Endodermal cell (in vitro differentiated cells): ENCODE results near the gene SRPX2. TPM values are rescaled to one million over a fixed set of nuclear protein-coding genes. Genes with fewer than 3 reads are reported as not detected.

Source experiments
- DNase-seq: peaks from one replicate; pipeline ENCODE4 v3.0.0-alpha.2; 2017
- H3K27ac ChIP-seq: 2 replicates; pipeline ENCODE4 v1.5.1; 2013; ENCODE audit warnings: mild to moderate bottlenecking, low read depth, low read length, moderate library complexity
- H3K27me3 ChIP-seq: 2 replicates; pipeline ENCODE4 v1.6.1; 2013; ENCODE audit warnings: mild to moderate bottlenecking, low read length, moderate library complexity; ENCODE audit not compliant: insufficient read depth, control insufficient read depth, poor library complexity, severe bottlenecking
- H3K36me3 ChIP-seq: 2 replicates; pipeline ENCODE4 v1.7.0; 2013; ENCODE audit warnings: mild to moderate bottlenecking, low read length, moderate library complexity; ENCODE audit not compliant: control insufficient read depth, insufficient read depth
- H3K4me1 ChIP-seq: one replicate; pipeline ENCODE4 v1.7.0; 2013; ENCODE audit warnings: low read length; ENCODE audit not compliant: control insufficient read depth, insufficient read depth
- H3K4me3 ChIP-seq: 2 replicates; pipeline ENCODE4 v1.5.1; 2013; ENCODE audit warnings: mild to moderate bottlenecking, low read length, moderate library complexity
- H3K9ac ChIP-seq: 2 replicates; pipeline ENCODE4 v1.6.1; 2013; ENCODE audit warnings: mild to moderate bottlenecking, low read length, moderate library complexity; ENCODE audit not compliant: poor library complexity, severe bottlenecking; ENCODE audit errors: extremely low read depth
- H3K9me3 ChIP-seq: 2 replicates; pipeline ENCODE4 v1.6.1; 2013; ENCODE audit warnings: mild to moderate bottlenecking, low read length, moderate library complexity; ENCODE audit not compliant: control insufficient read depth
- H3K27ac Mint-ChIP-seq: 2 replicates; pipeline ENCODE4 v1.8.0; 2020; ENCODE audit warnings: mixed read lengths
- H3K27me3 Mint-ChIP-seq: 2 replicates; pipeline ENCODE4 v1.8.0; 2021; ENCODE audit warnings: mild to moderate bottlenecking, mixed read lengths; ENCODE audit not compliant: insufficient read depth
- H3K36me3 Mint-ChIP-seq: 2 replicates; pipeline ENCODE4 v1.8.0; 2020; ENCODE audit warnings: low read depth, mixed read lengths
- H3K4me1 Mint-ChIP-seq: 2 replicates; pipeline ENCODE4 v1.8.0; 2020; ENCODE audit warnings: mixed read lengths
- H3K4me3 Mint-ChIP-seq: 2 replicates; pipeline ENCODE4 v1.8.0; 2020; ENCODE audit warnings: mild to moderate bottlenecking, moderate library complexity, mixed read lengths
- H3K9me3 Mint-ChIP-seq: 2 replicates; pipeline ENCODE4 v1.8.0; 2020; ENCODE audit warnings: mild to moderate bottlenecking, mixed read lengths
- WGBS, 2 experiments: methylation state at CpG; one replicate each; pipeline versions ENCODE4 v1.1.5 to v1.1.7; 2013; ENCODE audit warnings: missing lambda C conversion rate in 2 of 2, mixed read lengths in 1 of 2; ENCODE audit not compliant: insufficient coverage in 1 of 2, insufficient read length in 1 of 2; 5-methylcytosine and 5-hydroxymethylcytosine counted together
- total RNA-seq, 2 donors: library from RNA; stranded (reverse); fragmentation: NEBNext Ultra II Directional in 1 of 2; extraction: Animal tissue kit (Norgen Biotek cat#: 25700) in 1 of 2; gene quantifications; 2 replicates in 1 of 2; 3 replicates in 1 of 2; pipeline ENCODE4 v1.2.1, GENCODE V29; 2021
- TF ChIP-seq, protein P1 (sequence below): fragments of 200-600 bp; sonication (generic); conservative IDR thresholded peaks from 2 replicates; pipeline ENCODE4 v1.5.0; 2021; ENCODE audit warnings: antibody characterized with exemption, mild to moderate bottlenecking

Gene SRPX2
- total RNA-seq, 2 donors from 2014 or later: 0.44 TPM; not detected in 1

- Histone ChIP-seq H3K27ac (peak overlapping the region; percentile 89), H3K9ac (peak overlapping the region; percentile 92), H3K9me3 (no peaks in the 10 kb centered on the region), H3K36me3 (peaks cover 19% of the 10 kb centered on the region), H3K4me3 (peak overlapping the region; percentile 87), H3K4me1 (no peaks in the 10 kb centered on the region), H3K27me3 (no peaks in the 10 kb centered on the region)
- H3K27ac Mint-ChIP-seq: peak overlapping the region; percentile 99
- DNase-seq: no peak
- peaks cover 14% of the 10 kb centered on the region for H3K4me1 Mint-ChIP-seq
- peak overlapping the region; percentile 83 for H3K4me3 Mint-ChIP-seq
- peaks cover 20% of the 10 kb centered on the region for H3K9me3 Mint-ChIP-seq
- no peaks in the 10 kb centered on the region for H3K27me3 Mint-ChIP-seq
- peaks cover 26% of the 10 kb centered on the region for H3K36me3 Mint-ChIP-seq
- WGBS, 2 experiments: 0 to 2% methylated on average over 2 to 8 of the region's 8 CpGs
- TF ChIP-seq, protein P1, sequence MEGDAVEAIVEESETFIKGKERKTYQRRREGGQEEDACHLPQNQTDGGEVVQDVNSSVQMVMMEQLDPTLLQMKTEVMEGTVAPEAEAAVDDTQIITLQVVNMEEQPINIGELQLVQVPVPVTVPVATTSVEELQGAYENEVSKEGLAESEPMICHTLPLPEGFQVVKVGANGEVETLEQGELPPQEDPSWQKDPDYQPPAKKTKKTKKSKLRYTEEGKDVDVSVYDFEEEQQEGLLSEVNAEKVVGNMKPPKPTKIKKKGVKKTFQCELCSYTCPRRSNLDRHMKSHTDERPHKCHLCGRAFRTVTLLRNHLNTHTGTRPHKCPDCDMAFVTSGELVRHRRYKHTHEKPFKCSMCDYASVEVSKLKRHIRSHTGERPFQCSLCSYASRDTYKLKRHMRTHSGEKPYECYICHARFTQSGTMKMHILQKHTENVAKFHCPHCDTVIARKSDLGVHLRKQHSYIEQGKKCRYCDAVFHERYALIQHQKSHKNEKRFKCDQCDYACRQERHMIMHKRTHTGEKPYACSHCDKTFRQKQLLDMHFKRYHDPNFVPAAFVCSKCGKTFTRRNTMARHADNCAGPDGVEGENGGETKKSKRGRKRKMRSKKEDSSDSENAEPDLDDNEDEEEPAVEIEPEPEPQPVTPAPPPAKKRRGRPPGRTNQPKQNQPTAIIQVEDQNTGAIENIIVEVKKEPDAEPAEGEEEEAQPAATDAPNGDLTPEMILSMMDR: no peak
Measured at GRCh38 chrX:100635989-100636320, 8.0 kb upstream of the SRPX2 start.

GRCh38 chrX:100636321-100636991, 7.5 kb upstream of the SRPX2 start, which contains the start of gene TSPAN6:
Gene TSPAN6 (minus strand): TSS chrX:100636806. CDS start chrX:100636694, 112 bp downstream.
- peaks cover 21% of the 10 kb centered on the region for H3K9me3 Mint-ChIP-seq
- no peaks in the 10 kb centered on the region for H3K27me3 ChIP-seq
- WGBS, 2 experiments: 0% methylated on average over 46 of the region's 51 CpGs; no CpG with 5 or more reads in 1 of the 2 experiments
- peak; percentile 92 for DNase-seq
- H3K4me3 Mint-ChIP-seq: peak within 1 kb of the TSS; percentile 83
- H3K4me1 ChIP-seq: no peaks in the 10 kb centered on the region
- no peaks in the 10 kb centered on the region for H3K9me3 ChIP-seq
- TF ChIP-seq, protein P1: peak; percentile 76
- H3K36me3 ChIP-seq: peaks cover 18% of the 10 kb centered on the region
- peaks cover 25% of the 10 kb centered on the region for H3K36me3 Mint-ChIP-seq
- peaks cover 14% of the 10 kb centered on the region for H3K4me1 Mint-ChIP-seq
- H3K27ac ChIP-seq: peak within 1 kb of the TSS; percentile 89
- H3K9ac ChIP-seq: peak within 1 kb of the TSS; percentile 92
- H3K4me3 ChIP-seq: peak within 1 kb of the TSS; percentile 87
- peak within 1 kb of the TSS; percentile 99 for H3K27ac Mint-ChIP-seq
- no peaks in the 10 kb centered on the region for H3K27me3 Mint-ChIP-seq

DNA sequence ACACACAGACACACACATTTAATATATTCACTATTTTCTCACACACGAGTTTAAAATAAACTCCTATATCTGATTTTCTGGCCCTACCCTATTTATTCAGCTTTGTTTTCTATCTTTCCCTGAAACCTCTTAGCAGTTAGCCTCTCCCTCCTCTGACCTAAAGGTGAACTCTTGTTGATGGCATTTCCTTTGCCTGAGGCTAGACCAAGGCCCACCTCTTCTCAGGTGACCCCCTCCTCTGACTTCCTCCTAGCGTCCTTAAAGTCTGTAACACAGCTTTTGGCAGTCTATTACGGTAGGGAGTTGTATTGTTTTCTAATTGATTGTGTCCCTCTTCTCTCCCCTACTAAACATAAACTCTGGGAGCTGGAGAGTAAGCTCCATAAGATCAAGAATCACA, 1.7 kb upstream of the SRPX2 start:
- Mint-ChIP-seq H3K9me3 (peaks cover 14% of the 10 kb centered on the region), H3K4me3 (no peak overlapping the region), H3K27ac (no peak overlapping the region), H3K36me3 (no peaks in the 10 kb centered on the region), H3K4me1 (no peaks in the 10 kb centered on the region), H3K27me3 (peaks cover 5% of the 10 kb centered on the region)
- TF ChIP-seq, protein P1: no peak
- no peak overlapping the region for H3K27ac ChIP-seq
- no peak for DNase-seq
- no peaks in the 10 kb centered on the region for H3K36me3 ChIP-seq
- H3K27me3 ChIP-seq: no peaks in the 10 kb centered on the region
- H3K4me1 ChIP-seq: no peaks in the 10 kb centered on the region
- H3K4me3 ChIP-seq: no peak overlapping the region
- 67 to 81% methylated on average over 1 of the region's 3 CpGs for whole genome bisulfite sequencing, 2 experiments
- no peaks in the 10 kb centered on the region for H3K9me3 ChIP-seq
- no peak overlapping the region for H3K9ac ChIP-seq
